Ishikawa (cell line): ENCODE data around the gene KCNH4.

Experiments
- CEBPB ChIP-seq: IDR thresholded peaks from 2 replicates; pipeline ENCODE4 v1.6.1; 2012
- CREB1 ChIP-seq: IDR thresholded peaks from 2 replicates; pipeline ENCODE4 v1.6.1; 2012; ENCODE audit warnings: low read depth
- EGR1 ChIP-seq: IDR thresholded peaks from 2 replicates; pipeline ENCODE4 v1.6.1; 2012
- EP300 ChIP-seq: IDR thresholded peaks from 2 replicates; pipeline ENCODE4 v1.6.1; 2012; ENCODE audit warnings: borderline replicate concordance
- FOXM1 ChIP-seq: IDR thresholded peaks from 2 replicates; pipeline ENCODE4 v1.6.1; 2012; ENCODE audit warnings: low read depth, borderline replicate concordance
- NFIC ChIP-seq: IDR thresholded peaks from 2 replicates; pipeline ENCODE4 v1.6.1; 2012
- RAD21 ChIP-seq: IDR thresholded peaks from 2 replicates; pipeline ENCODE4 v1.6.1; 2012; ENCODE audit warnings: low read depth
- TAF1 ChIP-seq: IDR thresholded peaks from 2 replicates; pipeline ENCODE4 v1.6.1; 2012; ENCODE audit warnings: low read depth, mild to moderate bottlenecking
- TCF12 ChIP-seq: IDR thresholded peaks from 2 replicates; pipeline ENCODE4 v1.6.1; 2012; ENCODE audit warnings: low read depth
- TEAD4 ChIP-seq: IDR thresholded peaks from 2 replicates; pipeline ENCODE4 v1.6.1; 2012
- USF1 ChIP-seq: IDR thresholded peaks from 2 replicates; pipeline ENCODE4 v1.6.1; 2012
- YY1 ChIP-seq: IDR thresholded peaks from 2 replicates; pipeline ENCODE4 v1.6.1; 2012; ENCODE audit warnings: low read depth
- ZBTB7A ChIP-seq: IDR thresholded peaks from 2 replicates; pipeline ENCODE4 v1.6.1; 2012; ENCODE audit warnings: low read depth
- TF ChIP-seq, protein P1 (sequence below): IDR thresholded peaks from 2 replicates; pipeline ENCODE4 v1.6.1; 2012
- TF ChIP-seq, protein P2 (sequence below): IDR thresholded peaks from 2 replicates; pipeline ENCODE4 v1.6.1; 2012; ENCODE audit warnings: low read depth, mild to moderate bottlenecking

Gene KCNH4

GRCh38 chr17:42180922-42181850 is at the start of gene KCNH4:
Gene KCNH4 (minus strand): TSS chr17:42181142. CDS start chr17:42180945, 197 bp downstream.
- TF ChIP-seq RAD21 (peak; percentile 76), CREB1 (no peak), CEBPB (0 out of 2 replicates have a peak, but pooled peaks have one; percentile 14), NFIC (no peak), USF1 (peak; percentile 83)
- TF ChIP-seq, protein P1, sequence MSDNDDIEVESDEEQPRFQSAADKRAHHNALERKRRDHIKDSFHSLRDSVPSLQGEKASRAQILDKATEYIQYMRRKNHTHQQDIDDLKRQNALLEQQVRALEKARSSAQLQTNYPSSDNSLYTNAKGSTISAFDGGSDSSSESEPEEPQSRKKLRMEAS, result peak; percentile 99

DNA sequence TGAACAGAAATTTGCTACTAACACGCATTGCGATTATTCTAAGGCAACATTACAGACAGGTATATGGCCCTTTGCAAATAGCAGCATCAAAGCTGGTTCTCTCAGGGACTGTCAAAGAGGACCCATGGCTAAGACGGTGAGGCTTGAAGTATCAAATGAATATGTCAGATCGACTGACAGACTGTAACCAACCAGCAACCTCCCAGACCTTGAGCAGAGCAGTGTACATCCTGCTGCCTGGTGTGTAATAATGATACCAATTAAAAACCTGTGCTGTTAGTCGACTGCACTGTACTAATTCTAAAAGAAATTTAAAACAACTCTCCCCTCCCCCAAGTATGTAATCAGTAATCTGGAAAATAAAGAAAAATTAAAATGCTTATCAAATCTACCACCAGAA is 49.3 kb upstream of the KCNH4 start:
- TF ChIP-seq TCF12, result no peak
- TF ChIP-seq RAD21, result no peak
- no peak for TF ChIP-seq YY1
- TF ChIP-seq, protein P2, sequence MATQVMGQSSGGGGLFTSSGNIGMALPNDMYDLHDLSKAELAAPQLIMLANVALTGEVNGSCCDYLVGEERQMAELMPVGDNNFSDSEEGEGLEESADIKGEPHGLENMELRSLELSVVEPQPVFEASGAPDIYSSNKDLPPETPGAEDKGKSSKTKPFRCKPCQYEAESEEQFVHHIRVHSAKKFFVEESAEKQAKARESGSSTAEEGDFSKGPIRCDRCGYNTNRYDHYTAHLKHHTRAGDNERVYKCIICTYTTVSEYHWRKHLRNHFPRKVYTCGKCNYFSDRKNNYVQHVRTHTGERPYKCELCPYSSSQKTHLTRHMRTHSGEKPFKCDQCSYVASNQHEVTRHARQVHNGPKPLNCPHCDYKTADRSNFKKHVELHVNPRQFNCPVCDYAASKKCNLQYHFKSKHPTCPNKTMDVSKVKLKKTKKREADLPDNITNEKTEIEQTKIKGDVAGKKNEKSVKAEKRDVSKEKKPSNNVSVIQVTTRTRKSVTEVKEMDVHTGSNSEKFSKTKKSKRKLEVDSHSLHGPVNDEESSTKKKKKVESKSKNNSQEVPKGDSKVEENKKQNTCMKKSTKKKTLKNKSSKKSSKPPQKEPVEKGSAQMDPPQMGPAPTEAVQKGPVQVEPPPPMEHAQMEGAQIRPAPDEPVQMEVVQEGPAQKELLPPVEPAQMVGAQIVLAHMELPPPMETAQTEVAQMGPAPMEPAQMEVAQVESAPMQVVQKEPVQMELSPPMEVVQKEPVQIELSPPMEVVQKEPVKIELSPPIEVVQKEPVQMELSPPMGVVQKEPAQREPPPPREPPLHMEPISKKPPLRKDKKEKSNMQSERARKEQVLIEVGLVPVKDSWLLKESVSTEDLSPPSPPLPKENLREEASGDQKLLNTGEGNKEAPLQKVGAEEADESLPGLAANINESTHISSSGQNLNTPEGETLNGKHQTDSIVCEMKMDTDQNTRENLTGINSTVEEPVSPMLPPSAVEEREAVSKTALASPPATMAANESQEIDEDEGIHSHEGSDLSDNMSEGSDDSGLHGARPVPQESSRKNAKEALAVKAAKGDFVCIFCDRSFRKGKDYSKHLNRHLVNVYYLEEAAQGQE, result no peak
- TF ChIP-seq FOXM1, result no peak
- no peak for TF ChIP-seq USF1
- no peak for TF ChIP-seq CREB1
- TF ChIP-seq EGR1, result no peak
- TF ChIP-seq TEAD4, result no peak
- TF ChIP-seq TAF1, result no peak
- TF ChIP-seq EP300, result no peak
- no peak for TF ChIP-seq CEBPB
- TF ChIP-seq ZBTB7A, result no peak
- no peak for TF ChIP-seq NFIC

GRCh38 chr17:42227849-42228700 is 47.1 kb upstream of the KCNH4 start:
- TF ChIP-seq EP300 (no peak), TAF1 (no peak), RAD21 (no peak), USF1 (no peak), FOXM1 (no peak), ZBTB7A (no peak), EGR1 (no peak), TCF12 (no peak)

GRCh38 chr17:42225646-42226045 is 44.7 kb upstream of the KCNH4 start:
- TF ChIP-seq, protein P1, result no peak
- TF ChIP-seq CEBPB (no peak), EGR1 (no peak), USF1 (no peak), RAD21 (no peak), TCF12 (no peak), NFIC (no peak), CREB1 (no peak), TAF1 (no peak), YY1 (no peak), TEAD4 (no peak), FOXM1 (no peak), ZBTB7A (no peak), EP300 (no peak)
- TF ChIP-seq, protein P2, result no peak
